Jurkat, Clone E6-1 (cell line): ENCODE results near the gene TBCK. TPM values are rescaled to one million over a fixed set of nuclear protein-coding genes. Genes with fewer than 3 reads are reported as not detected.

Experiments
- DNase-seq: peaks from one replicate; pipeline ENCODE4 v3.0.0-alpha.2; 2011; ENCODE audit warnings: low read depth, low spot score
- H3K4me3 ChIP-seq: 2 replicates; pipeline ENCODE4 v1.5.1; 2011; ENCODE audit warnings: mild to moderate bottlenecking, low read length, control low read depth, moderate library complexity
- polyA plus RNA-seq: library from polyadenylated mRNA; unstranded; fragments of >200 nt; gene quantifications from one replicate; pipeline ENCODE4 v1.2.1, GENCODE V29; 2012; ENCODE audit warnings: missing spikeins; ENCODE audit not compliant: insufficient read length, insufficient read depth

The TBCK gene
- polyA plus RNA-seq = 17.3 TPM

- peak; percentile 83 for DNase-seq
- H3K4me3 ChIP-seq = peak within 1 kb of the TSS; percentile 95
Measured at GRCh38 chr4:106315968-106316772, at the start of gene TBCK, which contains the start of gene AIMP1. TSS of gene TBCK (minus strand) at chr4:106316209. CDS start at chr4:106308960, 7,249 bp downstream. TSS of gene AIMP1 (plus strand) at chr4:106316550. CDS start at chr4:106325010, 8,460 bp downstream.

- no peak for DNase-seq
- no peak overlapping the region for H3K4me3 ChIP-seq
Measured at GRCh38 chr4:106365613-106366012, 49.6 kb upstream of the TBCK start.

- no peak for DNase-seq
- no peak overlapping the region for H3K4me3 ChIP-seq
Measured at GRCh38 chr4:106364282-106364681, 48.3 kb upstream of the TBCK start.

GRCh38 chr4:106362086-106362825 lies 46.2 kb upstream of the TBCK start:
- H3K4me3 ChIP-seq = no peak overlapping the region
- no peak for DNase-seq

- no peak for DNase-seq
- no peak overlapping the region for H3K4me3 ChIP-seq
Measured at GRCh38 chr4:106358899-106359298, 42.9 kb upstream of the TBCK start.

GRCh38 chr4:106355193-106355592 lies 39.2 kb upstream of the TBCK start:
- no peak for DNase-seq
- H3K4me3 ChIP-seq = no peak overlapping the region

- no peak for DNase-seq
Measured at GRCh38 chr4:106353786-106354185, 37.8 kb upstream of the TBCK start.

GRCh38 chr4:106351016-106351415 lies 35.0 kb upstream of the TBCK start:
- no peak overlapping the region for H3K4me3 ChIP-seq
- DNase-seq = no peak

More at GRCh38 chr4:106353786-106354185, 37.8 kb upstream of the TBCK start:
- no peak overlapping the region for H3K4me3 ChIP-seq

GRCh38 chr4:106347167-106347566 lies 31.2 kb upstream of the TBCK start:
- H3K4me3 ChIP-seq = no peak overlapping the region
- DNase-seq = no peak

GRCh38 chr4:106344647-106344970 lies 28.6 kb upstream of the TBCK start:
- no peak overlapping the region for H3K4me3 ChIP-seq
- DNase-seq = no peak

GRCh38 chr4:106343865-106344646 lies 28.0 kb upstream of the TBCK start:
- no peak overlapping the region for H3K4me3 ChIP-seq
- DNase-seq = no peak

- no peak overlapping the region for H3K4me3 ChIP-seq
- DNase-seq = no peak
Measured at GRCh38 chr4:106340774-106341173, 24.8 kb upstream of the TBCK start.

- no peak overlapping the region for H3K4me3 ChIP-seq
- no peak for DNase-seq
Measured at GRCh38 chr4:106339431-106339830, 23.4 kb upstream of the TBCK start.

- no peak overlapping the region for H3K4me3 ChIP-seq
- no peak for DNase-seq
Measured at GRCh38 chr4:106338671-106339070, 22.7 kb upstream of the TBCK start.

GRCh38 chr4:106337916-106338315 lies 21.9 kb upstream of the TBCK start:
- H3K4me3 ChIP-seq = no peak overlapping the region
- no peak for DNase-seq

GRCh38 chr4:106336618-106337017 lies 20.6 kb upstream of the TBCK start:
- no peak overlapping the region for H3K4me3 ChIP-seq
- DNase-seq = no peak

GRCh38 chr4:106334741-106335470 lies 18.9 kb upstream of the TBCK start:
- no peak for DNase-seq
- no peak overlapping the region for H3K4me3 ChIP-seq

- DNase-seq = no peak
Measured at GRCh38 chr4:106333186-106333585, 17.2 kb upstream of the TBCK start.

GRCh38 chr4:106329041-106329618 lies 13.1 kb upstream of the TBCK start:
- H3K4me3 ChIP-seq = no peak overlapping the region
- peak; percentile 42 for DNase-seq

More at GRCh38 chr4:106333186-106333585, 17.2 kb upstream of the TBCK start:
- no peak overlapping the region for H3K4me3 ChIP-seq
